Activated CD4-positive, alpha-beta T cell treated with anti-CD3 and anti-CD28 coated beads for 36 hours (primary cell): ENCODE measurements around the gene GPC6. TPM values are rescaled to one million over a fixed set of nuclear protein-coding genes. Genes with fewer than 3 reads are reported as not detected.

ENCODE experiments used
- ATAC-seq: fragments of 200-7000 bp; cut with Tn5 transposase; one replicate; pipeline ENCODE4 v1.10.0; 2021; ENCODE audit warnings: mild to moderate bottlenecking, moderate library complexity
- CTCF ChIA-PET: fragments of 350-600 bp; sonication (Branson Sonifier 250); formaldehyde crosslinking; loops from one replicate; lab custom pipeline; 2021; ENCODE audit warnings: antibody characterized with exemption; lab: Charles Lee
- POLR2A ChIA-PET: fragments of 350-600 bp; sonication (Branson Sonifier 250); formaldehyde crosslinking; loops from one replicate; lab custom pipeline; 2021; ENCODE audit warnings: antibody characterized with exemption, inconsistent platforms; lab: Charles Lee
- DNase-seq: peaks from one replicate; pipeline ENCODE4 v3.0.0-alpha.2; 2020
- H3K27ac Mint-ChIP-seq: one replicate; pipeline ENCODE4 v1.8.0; 2021; ENCODE audit warnings: mixed read lengths
- H3K27me3 Mint-ChIP-seq: one replicate; pipeline ENCODE4 v1.8.0; 2021; ENCODE audit warnings: mixed read lengths
- H3K36me3 Mint-ChIP-seq: one replicate; pipeline ENCODE4 v1.8.0; 2021; ENCODE audit warnings: low read depth, mixed read lengths
- H3K4me1 Mint-ChIP-seq: one replicate; pipeline ENCODE4 v1.8.0; 2021; ENCODE audit warnings: mixed read lengths
- H3K4me3 Mint-ChIP-seq: one replicate; pipeline ENCODE4 v1.8.0; 2021; ENCODE audit warnings: mild to moderate bottlenecking, moderate library complexity, mixed read lengths
- H3K9me3 Mint-ChIP-seq: one replicate; pipeline ENCODE4 v1.8.0; 2021; ENCODE audit warnings: low read depth, mixed read lengths
- intact Hi-C, 2 experiments: fragments of 100-400 bp; cut with DNase I in 1 of 2; cut with micrococcal nuclease in 1 of 2; formaldehyde crosslinking; loops; one replicate each; pipeline versions ENCODE4 v1.14.2 to v1.15.1; 2022 to 2024; cut with DNase I, micrococcal nuclease
- total RNA-seq, 2 experiments: library from RNA; stranded (reverse); gene quantifications; one replicate each; pipeline ENCODE4 v1.2.3, GENCODE V29; 2021

GPC6 gene
- total RNA-seq, 2 experiments from 2014 or later, result not detected

DNA sequence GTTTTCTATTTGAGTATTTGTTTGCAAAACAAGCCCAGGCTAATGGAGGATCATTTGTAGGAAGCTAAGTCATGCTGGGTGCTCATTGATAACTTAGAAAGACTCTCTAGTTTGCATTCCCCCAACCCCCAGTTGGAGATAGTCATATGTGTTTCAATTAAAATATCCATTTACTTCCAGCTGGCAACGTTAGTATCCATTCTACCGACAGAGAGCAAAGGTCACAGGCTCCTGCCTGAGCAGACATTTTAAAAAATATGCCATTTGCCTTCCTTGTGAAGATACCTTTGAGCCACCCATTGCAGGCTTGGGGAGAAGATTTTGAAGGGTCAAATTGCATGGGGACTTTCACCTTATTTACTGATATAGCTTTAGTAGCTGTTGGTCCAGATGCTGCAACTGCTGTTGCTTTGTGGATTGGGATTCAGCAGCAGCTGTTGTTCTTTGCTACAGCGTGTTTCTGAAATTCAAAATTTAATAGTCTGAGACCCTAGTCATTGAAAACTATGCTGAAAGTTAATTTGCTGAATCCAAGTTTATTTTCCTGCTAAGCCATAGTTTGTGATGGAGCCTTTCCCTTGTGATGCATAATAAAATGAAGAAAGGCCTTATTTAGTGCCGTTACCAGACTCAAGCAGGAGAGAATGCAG is 335.1 kb downstream of the GPC6 start:
- POLR2A ChIA-PET, result no interaction called here
- Mint-ChIP-seq H3K27me3 (no peaks in the 10 kb centered on the region), H3K36me3 (no peaks in the 10 kb centered on the region), H3K4me1 (no peaks in the 10 kb centered on the region), H3K27ac (no peak overlapping the region), H3K4me3 (no peak overlapping the region), H3K9me3 (no peaks in the 10 kb centered on the region)
- CTCF ChIA-PET, result no interaction called here
- DNase-seq, result no peak
- ATAC-seq, result no peak
- intact Hi-C loops, result no loop called here

DNA sequence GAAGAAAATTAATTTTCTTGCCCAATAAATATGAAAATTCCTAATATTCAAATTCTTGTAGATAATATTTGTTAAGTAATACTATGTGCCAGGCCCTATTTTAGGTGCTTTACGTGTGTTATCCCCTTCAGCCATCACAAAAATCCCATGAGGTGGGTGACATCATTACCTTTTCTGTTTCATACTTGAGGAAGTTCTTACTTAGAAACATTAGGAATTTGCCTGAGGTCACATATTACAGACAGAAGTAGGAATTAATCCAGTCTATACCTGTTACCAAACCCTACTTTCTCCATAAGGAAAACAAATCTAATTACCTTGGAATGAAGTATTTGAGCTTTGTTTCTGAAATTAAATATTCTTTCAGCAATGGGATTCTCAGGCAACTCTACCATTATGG is 336.1 kb downstream of the GPC6 start:
- Mint-ChIP-seq H3K9me3 (no peaks in the 10 kb centered on the region), H3K27ac (no peak overlapping the region), H3K36me3 (no peaks in the 10 kb centered on the region), H3K4me1 (no peaks in the 10 kb centered on the region), H3K4me3 (no peak overlapping the region), H3K27me3 (no peaks in the 10 kb centered on the region)
- ATAC-seq, result no peak
- CTCF ChIA-PET, result no interaction called here
- DNase-seq, result no peak
- POLR2A ChIA-PET, result interaction anchor here (0.5 kb wide), 1 partner anchor 712 kb away, joined by 10 read pairs; no protein-coding TSS in a partner anchor
- intact Hi-C loops, result no loop called here

DNA sequence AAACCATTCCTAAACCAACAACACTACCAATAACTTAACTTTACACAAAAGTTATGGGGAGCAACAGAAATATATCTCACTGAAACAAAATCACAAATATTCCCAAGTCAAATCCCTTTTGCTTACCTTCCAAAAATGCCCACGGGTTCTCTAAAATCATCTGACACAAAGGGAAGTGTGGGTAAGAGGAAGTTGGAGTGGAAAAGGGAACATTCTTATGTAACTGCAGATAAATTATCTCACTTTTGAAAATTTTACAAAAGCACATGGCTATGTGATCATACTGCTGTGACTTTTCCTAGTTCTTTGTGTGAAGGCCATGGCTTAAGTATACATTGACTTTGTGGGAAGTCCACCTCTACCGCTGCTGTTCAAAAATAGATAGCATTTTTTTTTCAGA is 350.5 kb downstream of the GPC6 start:
- H3K4me3 Mint-ChIP-seq, result no peak overlapping the region
- H3K27me3 Mint-ChIP-seq, result peaks cover 3% of the 10 kb centered on the region
- intact Hi-C loops, result no loop called here
- POLR2A ChIA-PET, result no interaction called here
- H3K36me3 Mint-ChIP-seq, result no peaks in the 10 kb centered on the region
- CTCF ChIA-PET, result no interaction called here
- H3K27ac Mint-ChIP-seq, result no peak overlapping the region
- no peak for ATAC-seq
- DNase-seq, result no peak
- H3K9me3 Mint-ChIP-seq, result no peaks in the 10 kb centered on the region
- no peaks in the 10 kb centered on the region for H3K4me1 Mint-ChIP-seq

DNA sequence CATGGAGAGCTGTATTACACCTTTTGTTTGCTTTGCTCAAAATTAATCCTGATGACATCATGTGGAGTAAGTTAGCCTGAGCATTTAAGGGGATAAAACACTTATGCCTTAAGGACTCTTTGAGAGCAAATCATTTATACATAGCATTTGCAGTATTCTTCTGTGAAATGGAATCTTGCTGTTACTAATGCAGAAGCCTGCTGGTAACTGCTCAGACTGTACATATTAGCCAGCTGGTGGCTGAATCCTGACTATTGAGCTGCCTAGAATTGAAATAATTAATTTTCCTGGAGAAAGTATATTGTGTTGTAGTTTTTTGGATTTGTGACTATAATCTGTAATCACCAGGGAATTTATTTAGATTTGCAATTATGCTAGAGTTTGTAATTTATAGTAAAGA is 363.2 kb downstream of the GPC6 start:
- ChIA-PET POLR2A (no interaction called here), CTCF (no interaction called here)
- no peak overlapping the region for H3K4me3 Mint-ChIP-seq
- no peaks in the 10 kb centered on the region for H3K4me1 Mint-ChIP-seq
- ATAC-seq (no peak), DNase-seq (no peak)
- H3K27me3 Mint-ChIP-seq, result no peaks in the 10 kb centered on the region
- no peaks in the 10 kb centered on the region for H3K36me3 Mint-ChIP-seq
- no peak overlapping the region for H3K27ac Mint-ChIP-seq
- H3K9me3 Mint-ChIP-seq, result no peaks in the 10 kb centered on the region
- intact Hi-C loops, result no loop called here

DNA sequence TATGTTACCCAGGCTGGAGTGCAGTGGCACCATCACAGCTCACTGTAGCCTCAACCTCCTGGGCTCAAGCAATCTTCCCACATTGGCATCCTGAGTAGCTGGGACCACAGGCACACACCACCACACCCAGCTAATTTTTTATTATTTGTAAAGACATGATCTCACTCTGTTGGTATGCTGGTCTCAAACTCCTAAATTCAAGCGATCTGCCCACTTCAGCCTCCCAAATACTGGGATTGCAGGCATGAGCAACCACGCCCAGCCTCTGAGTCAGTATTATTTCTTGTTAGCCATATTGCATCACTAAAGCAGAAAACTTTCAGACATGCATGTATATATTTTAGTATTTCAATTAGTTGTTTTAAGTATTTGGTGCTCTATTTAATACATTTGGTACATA is 376.4 kb downstream of the GPC6 start:
- Mint-ChIP-seq H3K36me3 (no peaks in the 10 kb centered on the region), H3K27me3 (no peaks in the 10 kb centered on the region), H3K4me1 (no peaks in the 10 kb centered on the region), H3K4me3 (no peak overlapping the region), H3K27ac (no peak overlapping the region), H3K9me3 (no peaks in the 10 kb centered on the region)
- ChIA-PET POLR2A (no interaction called here), CTCF (no interaction called here)
- DNase-seq (no peak), ATAC-seq (no peak)
- intact Hi-C loops, result no loop called here

DNA sequence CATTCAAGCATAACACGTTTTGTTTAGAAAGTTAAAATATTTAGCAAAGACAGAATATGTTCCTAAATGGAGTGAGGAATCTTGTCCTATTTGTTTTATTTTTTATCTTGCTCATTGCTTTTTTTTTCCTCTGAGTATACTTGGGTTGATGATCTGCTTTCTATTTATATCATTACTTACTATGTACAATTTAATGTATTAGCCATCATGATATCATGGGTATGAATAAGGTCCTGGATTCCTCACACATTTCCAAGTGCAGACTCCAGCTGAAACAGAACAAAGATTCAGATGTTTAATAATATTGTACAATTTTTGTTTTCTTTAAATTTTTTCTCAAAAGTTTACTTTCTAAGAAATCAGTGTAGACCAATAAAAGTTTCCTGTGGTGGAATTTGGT is 388.2 kb downstream of the GPC6 start:
- no peak for ATAC-seq
- CTCF ChIA-PET, result no interaction called here
- intact Hi-C loops, result no loop called here

DNA sequence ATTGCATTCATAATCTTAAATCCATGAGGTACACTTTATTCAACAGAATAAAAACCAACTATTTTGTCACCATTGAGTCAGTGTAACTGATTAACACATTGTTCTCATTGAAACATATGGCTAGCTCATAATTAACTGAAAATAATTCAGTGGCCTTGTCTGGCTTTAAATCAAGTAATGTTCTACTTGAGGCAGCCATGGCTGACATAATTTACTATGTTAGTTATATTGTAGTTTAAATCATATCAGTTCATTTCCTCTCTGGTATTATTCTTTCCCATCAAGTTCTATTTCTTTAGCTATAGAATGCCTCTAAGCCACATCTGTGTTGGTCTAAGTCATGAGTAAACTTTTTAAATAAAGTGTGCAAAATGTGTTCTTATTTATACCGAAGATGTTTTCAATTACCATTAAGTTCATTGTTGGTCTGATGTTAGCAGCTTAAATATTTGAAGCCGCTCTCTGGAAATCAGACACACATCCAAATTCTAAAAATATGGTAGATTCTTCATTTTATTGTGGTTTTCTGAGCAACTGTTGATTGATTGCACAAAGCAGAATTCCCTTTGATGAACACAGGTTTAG is 393.7 kb downstream of the GPC6 start:
- no peak overlapping the region for H3K27ac Mint-ChIP-seq
- ATAC-seq (no peak), DNase-seq (no peak)
- peaks cover 6% of the 10 kb centered on the region for H3K27me3 Mint-ChIP-seq
- CTCF ChIA-PET, result no interaction called here
- H3K9me3 Mint-ChIP-seq, result no peaks in the 10 kb centered on the region
- H3K4me3 Mint-ChIP-seq, result no peak overlapping the region
- POLR2A ChIA-PET, result no interaction called here
- intact Hi-C loops, result no loop called here
- no peaks in the 10 kb centered on the region for H3K4me1 Mint-ChIP-seq
- no peaks in the 10 kb centered on the region for H3K36me3 Mint-ChIP-seq

More for the DNA sequence above, 388.2 kb downstream of the GPC6 start:
- no peak overlapping the region for H3K4me3 Mint-ChIP-seq
- DNase-seq, result no peak
- H3K4me1 Mint-ChIP-seq, result no peaks in the 10 kb centered on the region
- H3K27ac Mint-ChIP-seq, result no peak overlapping the region
- no peaks in the 10 kb centered on the region for H3K36me3 Mint-ChIP-seq
- no peaks in the 10 kb centered on the region for H3K9me3 Mint-ChIP-seq
- no peaks in the 10 kb centered on the region for H3K27me3 Mint-ChIP-seq
- POLR2A ChIA-PET, result no interaction called here

DNA sequence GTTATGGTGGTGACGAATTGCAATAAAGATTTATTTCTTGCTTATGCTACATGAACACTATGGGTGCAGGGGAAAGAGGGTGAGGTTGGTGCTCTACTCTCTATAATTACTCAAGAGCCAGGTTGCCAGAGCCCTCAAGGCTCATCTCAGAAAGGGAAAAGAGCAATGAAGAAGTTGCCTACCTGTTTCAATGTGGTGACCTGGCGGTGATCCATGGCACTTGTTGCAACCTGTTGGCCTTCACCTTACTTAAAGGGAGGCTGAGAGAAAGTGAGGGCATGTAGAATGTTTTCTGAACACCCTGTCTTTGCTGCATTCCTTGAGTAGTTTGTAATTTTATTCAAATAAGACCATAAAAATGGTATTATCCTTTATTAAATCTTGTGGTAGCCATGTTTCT is 394.4 kb downstream of the GPC6 start:
- intact Hi-C loops, result no loop called here
- ChIA-PET POLR2A (no interaction called here), CTCF (no interaction called here)
- Mint-ChIP-seq H3K27ac (no peak overlapping the region), H3K27me3 (peaks cover 7% of the 10 kb centered on the region), H3K4me3 (no peak overlapping the region), H3K36me3 (no peaks in the 10 kb centered on the region), H3K9me3 (no peaks in the 10 kb centered on the region), H3K4me1 (no peaks in the 10 kb centered on the region)
- ATAC-seq (no peak), DNase-seq (no peak)

DNA sequence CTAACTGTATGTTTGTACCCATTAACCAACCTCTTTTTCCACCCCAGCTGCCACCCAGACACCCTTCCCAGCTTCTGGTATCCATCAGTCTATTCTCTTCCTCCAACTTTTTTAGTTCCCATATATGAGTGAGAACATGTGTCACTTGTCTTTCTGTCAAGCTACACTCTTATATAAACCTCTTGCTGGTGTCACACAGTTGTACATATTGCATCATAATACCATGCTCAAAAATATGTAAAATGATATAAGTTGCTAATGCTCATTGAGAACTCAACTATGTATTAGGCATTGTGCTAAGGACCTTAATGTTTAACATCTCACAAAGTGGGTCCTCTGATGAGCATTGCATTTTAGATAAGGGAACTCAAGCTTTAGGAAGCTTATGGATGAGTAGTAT is 395.4 kb downstream of the GPC6 start:
- no peak overlapping the region for H3K27ac Mint-ChIP-seq
- H3K4me3 Mint-ChIP-seq, result no peak overlapping the region
- no peaks in the 10 kb centered on the region for H3K9me3 Mint-ChIP-seq
- no peaks in the 10 kb centered on the region for H3K36me3 Mint-ChIP-seq
- no peaks in the 10 kb centered on the region for H3K4me1 Mint-ChIP-seq
- DNase-seq (no peak), ATAC-seq (no peak)
- ChIA-PET POLR2A (no interaction called here), CTCF (no interaction called here)
- peaks cover 7% of the 10 kb centered on the region for H3K27me3 Mint-ChIP-seq
- intact Hi-C loops, result no loop called here

DNA sequence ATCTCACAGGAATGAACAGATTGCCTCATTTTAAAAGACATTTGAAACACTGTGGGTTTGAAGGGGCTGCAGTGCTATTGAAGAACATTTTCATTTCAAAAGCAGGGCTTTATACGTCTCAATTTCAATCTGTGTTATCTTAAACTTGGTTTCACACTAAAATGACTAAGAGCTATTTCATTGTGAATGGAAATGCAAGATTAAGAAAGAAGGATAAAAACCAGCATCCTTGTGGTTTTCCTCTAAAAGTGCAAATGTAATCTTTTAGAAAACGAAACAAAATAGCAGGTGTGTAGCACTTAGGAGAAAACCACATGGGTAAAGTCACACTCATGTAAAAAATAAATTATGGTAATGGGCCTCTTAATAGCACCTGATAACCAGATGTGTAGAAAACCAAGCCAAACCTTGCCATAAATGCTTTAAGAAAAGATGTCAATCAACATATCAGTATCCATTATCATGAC is 397.7 kb downstream of the GPC6 start:
- CTCF ChIA-PET, result interaction anchor here (0.6 kb wide), 1 partner anchor 938 kb away, joined by 6 read pairs; no protein-coding TSS in a partner anchor

DNA sequence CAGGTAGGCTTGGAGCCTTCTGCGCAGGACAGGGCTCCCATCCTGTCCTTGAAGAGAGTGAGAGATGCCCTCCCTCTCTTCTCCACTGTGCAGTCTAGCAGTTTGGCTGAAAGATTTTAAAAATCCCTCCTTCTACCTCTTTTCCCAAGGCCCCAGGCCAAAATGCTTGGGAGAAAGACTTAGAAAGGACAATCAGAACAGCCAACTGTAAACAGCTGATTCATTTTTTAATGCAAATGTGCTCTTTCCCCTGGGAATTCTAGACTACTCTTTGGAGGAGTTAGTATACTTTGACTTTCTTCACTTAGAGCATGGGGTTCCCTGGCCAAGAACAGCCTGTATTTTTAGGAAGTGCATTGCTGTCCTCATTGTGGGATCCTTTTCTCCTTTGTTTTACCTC is 398.9 kb downstream of the GPC6 start:
- CTCF ChIA-PET, result interaction anchor here (0.7 kb wide), 1 partner anchor 107 kb away, joined by 3 read pairs; no protein-coding TSS in a partner anchor
- H3K4me1 Mint-ChIP-seq, result no peaks in the 10 kb centered on the region

More for the DNA sequence above, 397.7 kb downstream of the GPC6 start:
- Mint-ChIP-seq H3K27me3 (peaks cover 7% of the 10 kb centered on the region), H3K4me1 (no peaks in the 10 kb centered on the region), H3K9me3 (no peaks in the 10 kb centered on the region), H3K4me3 (no peak overlapping the region), H3K27ac (no peak overlapping the region), H3K36me3 (no peaks in the 10 kb centered on the region)
- POLR2A ChIA-PET, result no interaction called here
- no peak for DNase-seq
- intact Hi-C loops, result no loop called here
- ATAC-seq, result no peak

DNA sequence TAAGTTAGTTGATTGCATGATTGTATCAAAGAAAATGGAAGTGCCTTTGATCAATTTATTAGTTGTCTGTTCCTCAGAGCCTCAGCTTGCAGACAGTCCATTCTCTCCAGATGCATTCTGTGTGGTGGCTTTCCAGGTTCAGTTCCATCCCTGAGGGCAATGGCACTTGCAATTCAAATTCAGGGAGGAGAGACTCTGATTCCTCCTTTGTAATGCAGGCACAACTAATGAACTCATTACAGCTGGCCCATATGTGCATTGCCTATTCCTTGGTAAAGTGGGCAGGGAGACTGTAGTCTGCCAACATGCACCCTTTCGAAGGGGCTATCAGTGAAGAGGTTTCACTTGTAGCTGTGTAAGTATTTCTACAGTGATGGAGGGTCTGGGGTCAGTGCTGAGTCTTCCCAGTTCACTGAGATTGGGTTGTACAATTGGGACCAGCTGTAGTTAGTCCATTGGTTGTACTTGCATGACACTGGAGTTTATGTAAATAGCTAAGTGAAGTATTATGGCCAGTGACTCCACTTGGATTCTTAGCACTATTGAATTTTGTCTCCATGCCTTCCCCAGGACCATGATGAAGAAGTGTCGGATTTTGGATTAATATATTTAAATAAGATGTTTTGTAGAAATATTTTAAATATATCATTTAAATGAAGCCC is 401.7 kb downstream of the GPC6 start:
- no peaks in the 10 kb centered on the region for H3K9me3 Mint-ChIP-seq
- no peak for DNase-seq
- no peak overlapping the region for H3K4me3 Mint-ChIP-seq

More for the DNA sequence above, 398.9 kb downstream of the GPC6 start:
- POLR2A ChIA-PET, result no interaction called here
- intact Hi-C loops, result no loop called here
- Mint-ChIP-seq H3K36me3 (no peaks in the 10 kb centered on the region), H3K27ac (no peak overlapping the region), H3K27me3 (peaks cover 7% of the 10 kb centered on the region), H3K9me3 (no peaks in the 10 kb centered on the region), H3K4me3 (no peak overlapping the region)
- ATAC-seq (no peak), DNase-seq (no peak)

More for the DNA sequence above, 401.7 kb downstream of the GPC6 start:
- Mint-ChIP-seq H3K27ac (no peak overlapping the region), H3K4me1 (no peaks in the 10 kb centered on the region), H3K27me3 (peaks cover 7% of the 10 kb centered on the region), H3K36me3 (no peaks in the 10 kb centered on the region)
- POLR2A ChIA-PET, result no interaction called here
- CTCF ChIA-PET, result interaction anchor here (0.6 kb wide), 1 partner anchor 1101 kb away, joined by 3 read pairs; no protein-coding TSS in a partner anchor
- ATAC-seq, result no peak
- intact Hi-C loops, result no loop called here
